ENCODE results near the gene IGF1R. TPM values are rescaled to one million over a fixed set of nuclear protein-coding genes. Genes with fewer than 3 reads are reported as not detected.

IGF1R gene
- total RNA-seq, 1 donor from 2014 or later: 23.5 TPM

- Histone ChIP-seq H3K4me3 (no peak overlapping the region), H3K36me3 (no peaks in the 10 kb centered on the region), H3K4me2 (peak overlapping the region; percentile 75), H4K20me1 (ENCODE audit: low read depth) (peaks cover 95% of the 10 kb centered on the region), H3K27me3 (no peaks in the 10 kb centered on the region), H3K9me3 (ENCODE audit: low read depth) (no peaks in the 10 kb centered on the region), H3K27ac (no peak overlapping the region), H3F3A (ENCODE audit: low read depth) (peaks cover 29% of the 10 kb centered on the region), H3K79me2 (ENCODE audit: low read depth) (peaks cover 96% of the 10 kb centered on the region), H3K9ac (no peak overlapping the region), H2AFZ (replicated peaks) (no peak overlapping the region), H3K4me1 (peaks cover 77% of the 10 kb centered on the region)
- Mint-ChIP-seq H3K27ac (peak overlapping the region; percentile 95), H3K4me3 (peak overlapping the region; percentile 31), H3K36me3 (no peaks in the 10 kb centered on the region), H3K9me3 (no peaks in the 10 kb centered on the region), H3K27me3 (ENCODE audit: insufficient read depth, low read depth) (no peaks in the 10 kb centered on the region), H3K4me1 (peaks cover 84% of the 10 kb centered on the region)
- TF ChIP-seq EZH2phosphoT487 (IDR thresholded peaks at IDR 0.05): no peak
- TF ChIP-seq EZH2 (IDR thresholded peaks at IDR 0.05): no peak
- no peak for TF ChIP-seq CTCF (IDR thresholded peaks at IDR 0.05)
- DNase-seq (ENCODE audit: low spot score): no peak
Measured at GRCh38 chr15:98787194-98787593, 138.9 kb downstream of the IGF1R start.

- Histone ChIP-seq H3K79me2 (ENCODE audit: low read depth) (peaks cover 96% of the 10 kb centered on the region), H3K36me3 (no peaks in the 10 kb centered on the region), H3K27ac (no peak overlapping the region), H3K9me3 (ENCODE audit: low read depth) (no peaks in the 10 kb centered on the region), H3K9ac (no peak overlapping the region), H4K20me1 (ENCODE audit: low read depth) (peaks cover 95% of the 10 kb centered on the region), H2AFZ (replicated peaks) (no peak overlapping the region), H3K4me2 (peak overlapping the region; percentile 75), H3F3A (ENCODE audit: low read depth) (peaks cover 29% of the 10 kb centered on the region), H3K4me1 (peaks cover 77% of the 10 kb centered on the region), H3K4me3 (no peak overlapping the region), H3K27me3 (no peaks in the 10 kb centered on the region)
- H3K27me3 Mint-ChIP-seq (ENCODE audit: insufficient read depth, low read depth): no peaks in the 10 kb centered on the region
- peak; percentile 55 for DNase-seq (ENCODE audit: low spot score)
- peak overlapping the region; percentile 90 for H3K27ac Mint-ChIP-seq
- H3K36me3 Mint-ChIP-seq: no peaks in the 10 kb centered on the region
- peaks cover 87% of the 10 kb centered on the region for H3K4me1 Mint-ChIP-seq
- no peaks in the 10 kb centered on the region for H3K9me3 Mint-ChIP-seq
- H3K4me3 Mint-ChIP-seq: peak overlapping the region; percentile 26
- TF ChIP-seq EZH2 (IDR thresholded peaks at IDR 0.05): no peak
- TF ChIP-seq EZH2phosphoT487 (IDR thresholded peaks at IDR 0.05): no peak
- no peak for TF ChIP-seq CTCF (IDR thresholded peaks at IDR 0.05)
Measured at GRCh38 chr15:98787936-98788757, 139.8 kb downstream of the IGF1R start.

DNA sequence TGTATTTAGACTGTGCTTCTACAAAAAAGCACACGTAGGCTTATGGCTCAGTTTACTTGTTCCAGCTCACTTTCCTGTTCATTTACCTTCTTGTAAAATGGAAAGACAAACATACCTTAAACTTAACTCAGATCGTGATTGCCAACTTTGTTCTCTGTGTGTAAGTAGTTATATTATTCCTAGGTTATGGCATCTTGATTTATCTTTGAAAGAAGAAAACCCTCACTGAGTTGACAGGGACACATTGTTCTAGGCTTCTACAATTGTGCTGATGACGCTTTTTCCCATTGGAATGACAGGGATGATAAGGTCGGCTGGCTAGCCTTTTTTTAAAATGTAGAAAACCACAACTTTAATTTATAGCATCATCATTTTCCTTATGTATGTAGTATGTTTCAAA is 140.7 kb downstream of the IGF1R start:
- no peak overlapping the region for H3K27ac ChIP-seq
- no peaks in the 10 kb centered on the region for H3K9me3 ChIP-seq (ENCODE audit: low read depth)
- H3K27me3 ChIP-seq: no peaks in the 10 kb centered on the region
- peaks cover 29% of the 10 kb centered on the region for H3F3A ChIP-seq (ENCODE audit: low read depth)
- no peak overlapping the region for H3K4me3 ChIP-seq
- peak overlapping the region; percentile 75 for H3K4me2 ChIP-seq
- Mint-ChIP-seq H3K27ac (no peak overlapping the region), H3K4me1 (peaks cover 84% of the 10 kb centered on the region), H3K27me3 (ENCODE audit: insufficient read depth, low read depth) (no peaks in the 10 kb centered on the region), H3K9me3 (no peaks in the 10 kb centered on the region), H3K36me3 (no peaks in the 10 kb centered on the region), H3K4me3 (no peak overlapping the region)
- peaks cover 86% of the 10 kb centered on the region for H3K4me1 ChIP-seq
- TF ChIP-seq CTCF (IDR thresholded peaks at IDR 0.05) (no peak), EZH2phosphoT487 (IDR thresholded peaks at IDR 0.05) (no peak), EZH2 (IDR thresholded peaks at IDR 0.05) (no peak)
- H4K20me1 ChIP-seq (ENCODE audit: low read depth): peaks cover 97% of the 10 kb centered on the region
- DNase-seq (ENCODE audit: low spot score): no peak
- no peaks in the 10 kb centered on the region for H3K36me3 ChIP-seq
- H3K79me2 ChIP-seq (ENCODE audit: low read depth): peaks cover 98% of the 10 kb centered on the region
- H3K9ac ChIP-seq: no peak overlapping the region
- no peak overlapping the region for H2AFZ ChIP-seq (replicated peaks)

All from neural progenitor cell (in vitro differentiated cells).